HG03439 (cell line): ENCODE measurements around the gene PREX1.

Source experiments
- ATAC-seq: cut with Tn5 transposase; IDR thresholded peaks from one replicate; pipeline ENCODE4 v1.9.1; 2021; ENCODE audit warnings: mild to moderate bottlenecking, moderate library complexity; ENCODE audit not compliant: unreplicated experiment

Gene PREX1

GRCh38 chr20:48667889-48668413, 159.8 kb downstream of the PREX1 start:
- ATAC-seq = no peak

DNA sequence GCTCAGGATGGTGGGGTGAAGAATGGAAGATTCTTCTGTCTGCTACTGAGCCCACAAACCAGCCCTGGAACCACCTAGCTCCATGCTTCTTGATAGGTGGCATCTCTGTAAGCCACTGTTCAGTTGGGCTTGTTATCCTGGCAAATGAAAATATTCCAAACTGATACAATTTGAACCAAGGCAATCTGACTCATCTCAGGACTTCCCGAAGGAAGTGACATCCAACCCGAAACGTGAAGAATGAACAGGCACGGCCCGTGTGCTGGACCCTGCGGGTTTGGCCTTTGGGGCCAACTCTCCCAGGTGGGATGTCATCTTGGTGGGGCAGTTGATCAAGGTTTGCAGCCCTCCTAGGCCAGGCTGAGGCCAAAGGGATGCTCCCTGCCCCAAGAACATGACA, 160.3 kb downstream of the PREX1 start:
- no peak for ATAC-seq

DNA sequence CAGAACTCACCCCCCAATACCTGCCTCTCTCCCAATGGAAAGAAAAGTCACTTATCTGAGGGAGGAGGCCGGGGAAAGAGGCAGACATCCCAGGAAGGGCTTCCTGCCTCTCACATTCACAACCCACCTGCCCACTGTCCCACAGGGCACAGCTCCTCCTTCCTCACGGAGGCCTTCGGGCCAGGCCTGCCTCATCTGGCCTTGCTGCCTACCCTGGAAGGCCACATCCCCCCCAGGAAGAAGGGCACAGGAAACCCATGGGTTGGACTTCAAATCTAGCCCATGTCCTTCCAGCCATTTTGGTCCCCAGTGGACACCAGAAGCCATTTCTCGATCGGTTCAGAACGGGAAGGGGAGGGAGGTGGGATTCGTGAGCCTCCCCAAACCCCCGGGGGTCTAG, 162.0 kb downstream of the PREX1 start:
- ATAC-seq = no peak

DNA sequence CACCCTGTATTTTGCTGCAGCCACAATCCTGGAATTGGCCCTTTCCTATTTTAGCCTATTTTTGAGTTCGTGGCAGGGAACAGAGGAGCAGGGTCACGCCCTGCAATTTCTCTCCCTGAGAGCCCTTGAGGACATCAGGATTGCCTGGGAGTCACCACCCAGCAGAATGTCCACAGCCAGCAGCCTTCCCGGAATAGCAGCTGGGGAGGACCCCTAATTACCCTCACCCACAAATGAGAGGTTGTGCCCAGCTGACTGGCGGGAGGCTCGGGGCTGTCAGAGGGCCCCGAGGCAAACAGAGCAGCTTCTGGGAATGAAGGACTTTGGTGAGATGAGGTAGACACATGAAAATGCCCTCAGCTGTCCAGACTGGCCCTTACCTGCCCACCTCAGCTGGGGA, 165.1 kb downstream of the PREX1 start:
- no peak for ATAC-seq

- ATAC-seq = no peak
Observed at GRCh38 chr20:48661575-48662455, 166.0 kb downstream of the PREX1 start.

- ATAC-seq = no peak
Observed at GRCh38 chr20:48660788-48661187, 167.0 kb downstream of the PREX1 start.

- no peak for ATAC-seq
Observed at GRCh38 chr20:48659858-48660257, 167.9 kb downstream of the PREX1 start.

- no peak for ATAC-seq
Observed at GRCh38 chr20:48658505-48658904, 169.3 kb downstream of the PREX1 start.

GRCh38 chr20:48658198-48658476, 169.7 kb downstream of the PREX1 start:
- no peak for ATAC-seq

GRCh38 chr20:48657426-48658197, 170.2 kb downstream of the PREX1 start:
- peak; percentile 54 for ATAC-seq

DNA sequence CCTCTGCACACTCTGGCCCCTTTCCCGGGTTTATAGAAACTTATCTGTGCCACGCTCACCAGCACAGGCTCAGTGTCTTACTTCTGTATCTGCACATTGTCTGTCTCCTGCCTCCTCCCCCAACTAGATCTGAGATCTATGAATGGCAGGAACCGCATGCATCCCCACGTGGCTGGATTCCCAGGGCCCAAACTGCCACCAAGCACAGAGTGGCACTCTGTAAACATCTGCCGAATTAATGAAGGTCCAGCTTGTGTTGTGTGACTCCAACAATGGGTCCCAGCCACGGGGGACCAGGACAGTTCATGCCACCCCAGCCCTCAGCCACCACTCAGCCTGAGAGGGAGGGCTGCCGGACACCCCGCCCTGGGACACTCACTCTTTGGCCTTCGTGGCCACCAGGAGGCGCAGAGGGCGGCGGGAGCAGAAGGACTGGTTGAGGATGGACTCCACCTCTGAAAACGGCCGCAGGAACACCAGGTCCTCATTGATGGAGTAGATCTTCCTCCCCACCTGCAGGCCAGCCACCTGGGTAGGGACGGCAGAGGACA, 171.1 kb downstream of the PREX1 start:
- no peak for ATAC-seq

GRCh38 chr20:48656137-48656536, 171.7 kb downstream of the PREX1 start:
- no peak for ATAC-seq

- ATAC-seq = no peak
Observed at GRCh38 chr20:48653706-48654051, 174.1 kb downstream of the PREX1 start.

GRCh38 chr20:48652961-48653705, 174.7 kb downstream of the PREX1 start:
- no peak for ATAC-seq

DNA sequence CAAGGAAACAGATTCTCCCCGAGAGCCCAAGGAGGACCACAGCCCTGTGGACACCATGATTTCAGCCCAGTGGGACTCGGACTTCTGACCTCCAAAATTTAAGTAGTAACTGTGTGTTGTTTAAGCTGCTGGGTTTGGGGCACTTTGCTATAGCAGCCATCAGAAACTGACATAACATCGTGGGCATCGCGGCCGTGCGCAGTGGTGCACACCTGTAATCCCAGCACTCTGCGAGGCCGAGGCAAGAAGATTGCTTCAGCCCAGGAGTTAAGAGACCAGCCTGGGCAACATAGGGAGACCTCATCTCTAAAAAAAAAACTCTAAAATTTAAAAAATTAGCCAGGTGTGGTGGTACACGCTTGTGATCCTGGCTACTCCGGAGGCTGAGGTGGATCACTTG, 175.8 kb downstream of the PREX1 start:
- no peak for ATAC-seq

- ATAC-seq = no peak
Observed at GRCh38 chr20:48651271-48651670, 176.5 kb downstream of the PREX1 start.

GRCh38 chr20:48649868-48650267, 177.9 kb downstream of the PREX1 start:
- no peak for ATAC-seq

- no peak for ATAC-seq
Observed at GRCh38 chr20:48649104-48649626, 178.6 kb downstream of the PREX1 start.

DNA sequence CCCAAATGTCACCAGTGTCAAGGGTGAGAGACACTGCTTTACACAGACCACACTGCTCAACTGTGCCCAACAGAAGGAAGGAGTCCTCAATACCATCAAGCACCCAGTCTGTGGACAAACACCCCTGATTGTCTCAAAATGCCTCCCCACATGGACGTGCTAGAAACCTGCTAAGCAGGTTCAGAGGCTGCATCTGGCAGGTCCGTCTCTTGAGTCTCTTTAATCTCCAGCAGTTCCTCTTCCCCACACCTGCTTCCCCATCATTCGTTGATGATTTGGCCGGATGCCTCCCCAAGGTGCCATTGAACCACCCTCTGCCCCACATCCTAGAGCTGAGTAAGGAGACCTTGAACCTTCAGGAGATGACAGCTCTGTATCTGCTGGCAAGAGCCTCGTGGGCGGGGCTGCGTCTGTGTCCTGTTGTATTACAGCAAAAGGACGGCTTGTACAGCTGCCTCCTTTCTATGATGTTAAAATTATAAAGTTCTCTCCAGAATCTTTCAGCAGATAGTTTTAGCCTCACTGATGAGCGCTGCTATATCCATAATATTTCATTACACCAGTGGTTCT, 179.2 kb downstream of the PREX1 start:
- no peak for ATAC-seq

GRCh38 chr20:48647858-48648257, 179.9 kb downstream of the PREX1 start:
- ATAC-seq = no peak

DNA sequence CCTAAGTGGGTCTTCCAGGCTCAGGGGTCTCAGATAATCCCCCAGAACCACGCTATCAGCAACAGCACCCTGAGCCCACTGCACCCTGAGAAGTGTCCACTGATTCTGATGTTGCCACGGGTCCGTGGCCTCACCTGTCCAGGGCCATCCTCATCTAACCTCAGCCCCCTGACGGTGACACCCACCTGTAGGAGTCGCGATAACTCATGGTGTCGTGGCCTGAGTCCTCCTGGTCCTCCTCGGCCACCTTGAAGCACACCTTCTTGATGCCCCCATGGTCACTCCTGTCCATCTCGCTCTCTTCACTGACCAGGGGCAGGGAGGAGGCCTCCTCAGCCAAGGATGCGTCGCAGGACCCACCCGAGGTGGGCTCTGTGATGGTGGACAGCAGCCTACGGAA, 182.1 kb downstream of the PREX1 start:
- ATAC-seq = no peak
